Fibroblast of pulmonary artery (primary cell): ENCODE results near the gene GRIK4.

Source experiments
- DNase-seq: peaks from one replicate; pipeline ENCODE4 v3.0.0-alpha.2; 2010; ENCODE audit warnings: low read depth
- H3K4me3 ChIP-seq: replicated peaks from 2 replicates; pipeline ENCODE4 v1.5.1; 2011; ENCODE audit warnings: low read depth, mild to moderate bottlenecking, control low read depth, low read length, moderate library complexity
- CTCF ChIP-seq: IDR thresholded peaks from 2 replicates; pipeline ENCODE4 v1.5.1; 2011; ENCODE audit warnings: mild to moderate bottlenecking, control low read depth, low read length, inconsistent platforms; ENCODE audit errors: missing control alignments

Gene GRIK4

DNA sequence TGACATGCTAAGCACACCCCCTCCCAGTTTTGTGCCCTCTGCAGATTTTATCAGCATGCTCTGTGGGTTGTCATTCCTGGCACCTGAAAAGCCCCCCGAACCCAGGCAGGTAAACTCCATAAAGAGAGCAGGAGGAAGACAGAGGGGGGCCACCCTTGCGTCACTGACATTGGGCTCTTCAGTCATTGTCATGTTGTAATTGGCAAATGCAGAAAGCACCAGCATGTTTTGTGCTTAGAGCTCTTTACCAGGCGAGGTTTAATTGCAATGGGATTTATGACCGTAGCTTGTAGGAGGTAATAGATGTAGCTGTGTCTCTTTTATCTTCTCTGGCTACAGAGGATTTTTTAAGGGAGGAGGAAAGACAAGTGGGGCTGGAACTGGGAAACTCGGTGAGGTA, 201.7 kb downstream of the GRIK4 start:
- no peak for TF ChIP-seq CTCF
- H3K4me3 ChIP-seq, result no peak overlapping the region
- DNase-seq, result no peak

DNA sequence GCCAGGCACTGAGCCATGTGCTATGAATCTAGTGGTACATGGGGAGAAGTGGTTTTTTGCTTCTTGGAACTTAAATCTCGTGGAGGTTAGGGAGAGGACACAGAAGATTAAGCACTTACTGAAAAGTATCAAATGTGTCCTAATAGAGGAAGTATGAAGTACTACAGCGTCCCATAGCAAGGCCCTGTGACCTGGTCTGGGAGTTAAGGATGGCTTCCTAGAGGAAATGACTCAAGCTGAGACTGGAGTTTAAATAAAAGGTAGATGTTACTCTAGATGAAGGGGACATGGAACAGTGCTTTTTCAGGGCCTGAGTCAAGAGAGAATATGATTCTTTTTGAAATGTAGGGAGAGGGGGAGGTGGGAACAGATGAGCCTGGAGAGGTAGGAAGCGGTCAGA, 202.9 kb downstream of the GRIK4 start:
- no peak overlapping the region for H3K4me3 ChIP-seq
- TF ChIP-seq CTCF, result no peak
- DNase-seq, result peak; percentile 4

DNA sequence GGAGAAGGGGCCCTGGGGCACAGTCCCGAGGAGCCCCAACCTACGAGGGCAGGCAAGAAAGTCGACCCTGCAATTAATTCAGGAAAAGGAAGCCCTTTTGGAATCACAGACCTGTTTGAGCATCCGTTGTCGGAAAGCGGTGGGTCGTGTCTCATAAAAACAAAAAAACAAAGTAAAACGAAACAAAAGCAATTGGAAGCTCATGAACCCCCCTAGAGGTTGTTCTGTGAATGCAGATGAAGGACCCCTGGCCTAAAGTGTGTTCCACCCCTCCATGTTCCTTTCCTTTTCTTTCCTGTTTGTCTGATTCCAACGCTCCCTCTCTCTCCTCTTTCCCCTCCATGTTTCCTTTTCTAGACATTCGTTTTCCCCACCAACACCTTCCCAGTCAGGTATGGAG, 203.7 kb downstream of the GRIK4 start:
- DNase-seq, result peak; percentile 7
- H3K4me3 ChIP-seq, result no peak overlapping the region
- TF ChIP-seq CTCF, result peak; percentile 44

DNA sequence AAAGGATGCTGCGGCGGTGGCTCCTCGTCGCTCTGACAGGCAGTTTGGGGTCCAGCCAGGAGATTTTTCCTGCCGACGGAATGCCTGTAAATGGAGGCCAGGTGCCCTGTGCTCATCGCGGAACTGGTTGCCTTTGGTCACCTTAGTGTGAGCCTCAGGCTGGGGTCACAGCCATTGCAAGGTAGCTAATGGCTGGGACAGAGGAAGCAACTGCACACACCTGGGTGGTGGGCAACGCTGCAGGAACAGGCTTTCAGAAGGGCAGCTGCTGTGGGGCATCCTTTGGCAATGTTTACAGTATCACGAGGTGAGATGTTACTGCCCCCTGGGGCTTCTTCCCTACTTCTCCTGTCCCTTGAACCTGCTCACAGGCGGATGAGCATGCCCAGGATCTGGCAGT, 205.5 kb downstream of the GRIK4 start:
- DNase-seq, result no peak
- no peak for TF ChIP-seq CTCF
- no peak overlapping the region for H3K4me3 ChIP-seq

- DNase-seq, result no peak
- no peak overlapping the region for H3K4me3 ChIP-seq
Observed at GRCh38 chr11:120717623-120718022, 206.1 kb downstream of the GRIK4 start.

DNA sequence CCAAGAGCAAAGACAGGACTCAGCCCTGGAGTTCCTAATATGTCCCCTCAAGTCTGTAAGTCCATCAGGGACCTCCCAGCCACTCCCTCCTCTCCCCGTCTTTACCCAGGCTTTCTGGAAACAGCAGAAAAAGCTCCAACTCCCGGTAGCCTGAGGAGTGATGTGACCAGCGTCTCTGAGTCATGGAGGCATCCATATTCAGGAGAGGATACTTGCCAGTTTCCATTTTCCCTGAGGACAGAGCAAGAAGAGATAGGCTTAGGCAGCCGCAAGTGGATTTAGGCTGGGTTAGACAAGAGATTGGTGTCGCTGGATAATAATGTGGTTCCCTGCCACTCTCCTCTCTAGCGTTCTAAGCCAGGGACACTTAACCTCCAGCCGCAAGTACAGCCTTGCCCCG, 206.6 kb downstream of the GRIK4 start:
- DNase-seq, result no peak
- TF ChIP-seq CTCF, result no peak

More at GRCh38 chr11:120717623-120718022, 206.1 kb downstream of the GRIK4 start:
- no peak for TF ChIP-seq CTCF

DNA sequence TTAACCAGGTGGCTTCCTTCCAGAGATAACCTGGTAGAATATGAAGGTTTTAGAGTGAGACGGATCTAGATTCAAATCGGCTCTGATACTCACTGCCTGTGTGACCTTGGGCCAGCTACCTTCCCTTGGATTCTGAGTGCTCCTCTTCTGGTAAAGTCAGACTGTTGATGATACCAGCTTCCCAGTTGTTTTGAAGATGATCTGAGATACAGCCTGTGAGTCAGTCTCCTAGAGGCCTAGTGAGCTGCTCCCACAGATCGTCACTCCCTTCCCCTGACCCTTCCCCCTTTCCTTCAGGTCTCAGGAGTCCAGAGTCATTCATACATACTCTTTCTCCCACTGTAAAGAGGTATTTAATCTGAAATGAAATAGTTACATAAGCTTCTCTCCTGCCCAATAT, 207.8 kb downstream of the GRIK4 start:
- no peak overlapping the region for H3K4me3 ChIP-seq
- no peak for TF ChIP-seq CTCF
- peak; percentile 1 for DNase-seq

More for the DNA sequence above, 206.6 kb downstream of the GRIK4 start:
- H3K4me3 ChIP-seq, result no peak overlapping the region
